ENCODE data around the gene INTS11.

INTS11 gene

DNA sequence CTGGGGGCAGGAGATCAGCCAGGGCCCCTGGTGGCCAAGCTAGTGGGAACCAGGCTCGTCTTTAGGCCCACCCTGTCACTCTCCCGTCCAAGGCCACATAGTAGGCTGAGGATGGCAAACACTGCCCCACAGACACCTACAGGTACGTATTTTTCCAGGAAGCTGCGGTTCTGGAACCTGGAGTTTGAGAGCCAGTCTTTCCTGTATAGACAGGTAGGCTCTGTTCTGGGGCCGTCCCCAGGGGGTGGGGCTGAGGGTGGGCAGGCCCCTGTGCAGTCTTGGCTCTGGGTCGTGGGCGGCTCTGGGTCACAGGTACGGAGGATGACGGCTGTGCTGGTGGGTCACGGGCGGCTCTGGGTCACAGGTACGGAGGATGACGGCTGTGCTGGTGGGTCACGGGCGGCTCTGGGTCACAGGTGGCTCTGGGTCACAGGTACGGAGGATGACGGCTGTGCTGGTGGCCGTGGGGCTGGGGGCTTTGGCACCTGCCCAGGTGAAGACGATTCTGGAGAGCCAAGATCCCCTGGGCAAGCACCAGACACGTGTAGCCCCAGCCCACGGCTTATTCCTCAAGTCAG lies 13.9 kb downstream of the INTS11 start:
- no peak for DNase-seq

DNA sequence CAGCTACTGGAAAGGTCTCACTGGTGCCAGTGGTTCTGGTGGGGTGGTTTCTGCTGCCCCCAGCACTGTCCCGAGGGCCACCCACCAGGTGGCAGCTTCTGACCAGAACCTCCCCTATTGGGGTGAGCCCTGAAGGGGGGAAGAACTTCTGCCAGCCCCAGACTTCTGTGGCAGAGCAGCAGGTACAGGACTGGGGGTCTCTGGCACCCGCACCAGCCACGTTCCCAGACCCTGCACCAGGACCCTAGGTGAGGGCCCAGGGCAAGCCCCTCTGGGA lies 14.4 kb downstream of the INTS11 start:
- no peak for DNase-seq

DNA sequence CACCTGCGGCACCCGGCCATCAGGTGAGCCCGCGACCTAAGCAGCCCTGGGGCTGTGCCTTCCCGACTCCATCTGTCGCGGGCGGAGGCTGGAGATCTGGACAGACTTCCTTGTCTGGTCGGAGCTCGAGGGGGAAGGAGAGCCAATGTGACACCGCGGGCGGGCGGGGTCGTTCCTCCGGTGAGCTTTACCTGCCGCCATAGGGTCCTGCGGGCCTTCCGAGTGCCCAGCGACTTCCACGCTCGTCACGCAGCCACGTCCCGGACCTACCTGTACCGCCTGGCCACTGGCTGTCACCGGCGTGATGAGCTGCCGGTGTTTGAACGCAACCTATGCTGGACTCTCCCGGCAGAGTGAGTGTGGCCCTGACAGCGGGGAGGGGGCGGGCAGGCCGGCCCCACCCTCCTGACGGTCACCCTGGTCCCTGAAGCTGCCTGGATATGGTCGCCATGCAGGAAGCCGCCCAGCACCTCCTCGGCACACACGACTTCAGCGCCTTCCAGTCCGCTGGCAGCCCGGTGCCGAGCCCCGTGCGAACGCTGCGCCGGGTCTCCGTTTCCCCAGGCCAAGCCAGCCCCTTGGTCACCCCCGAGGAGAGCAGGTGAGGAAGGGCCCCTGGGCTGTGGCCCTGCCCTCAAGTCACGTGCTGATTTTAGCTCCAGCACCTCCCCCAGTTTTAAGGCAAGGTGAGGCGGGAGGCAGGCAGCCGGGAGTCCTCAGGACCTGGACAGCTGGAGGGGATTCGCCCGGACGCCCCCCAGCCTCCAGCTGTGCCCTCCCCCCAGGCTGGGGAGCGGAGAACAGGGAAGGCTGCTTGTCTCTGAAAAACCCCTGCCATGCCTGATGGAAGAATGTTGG lies 15.0 kb downstream of the INTS11 start:
- no peak for DNase-seq

GRCh38 chr1:1308756-1309250 lies 15.7 kb downstream of the INTS11 start:
- DNase-seq = no peak

DNA sequence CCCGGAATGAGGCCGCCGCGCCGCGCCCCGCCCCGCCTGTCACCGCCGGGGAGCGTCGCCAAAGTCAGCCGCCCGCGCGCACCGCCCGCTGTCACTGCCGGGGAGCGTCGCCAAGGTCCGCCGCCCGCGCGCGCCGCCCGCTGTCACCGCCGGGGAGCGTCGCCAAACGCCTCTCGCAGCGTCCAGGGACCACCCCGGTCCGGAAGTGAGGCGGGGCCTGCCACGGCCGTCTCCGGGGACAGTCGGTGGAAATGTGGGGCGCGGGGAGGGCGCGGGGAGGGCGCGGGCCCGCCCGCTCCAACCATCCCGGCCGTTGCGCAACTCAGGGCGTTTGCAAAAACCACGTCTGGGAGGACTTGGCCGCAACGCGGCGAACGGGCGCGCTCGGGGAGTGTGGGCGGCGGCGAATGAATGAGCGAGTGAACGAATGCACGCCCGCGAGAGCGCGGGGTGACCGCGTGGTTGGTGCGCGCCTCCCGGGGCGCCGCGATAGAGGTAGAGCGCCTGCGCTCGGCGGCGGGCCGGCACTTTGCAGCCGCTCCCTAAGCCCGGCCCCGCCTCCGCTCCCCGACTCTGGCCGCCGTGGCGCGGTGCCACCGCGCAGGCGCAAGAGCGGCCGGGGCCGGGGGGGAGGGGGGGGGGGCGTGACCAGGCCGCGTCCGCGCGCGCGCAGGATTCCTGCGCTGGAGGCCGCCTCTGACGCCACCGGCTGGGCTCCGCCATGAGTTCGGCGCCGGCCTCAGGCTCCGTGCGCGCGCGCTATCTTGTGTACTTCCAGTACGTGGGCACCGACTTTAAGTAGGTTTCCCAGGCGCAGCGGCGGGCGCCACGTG lies 16.3 kb downstream of the INTS11 start, which contains the start of the genes ACAP3 and PUSL1:
Gene ACAP3 (minus strand): TSS at position 8 of the 833 bp plus-strand sequence. CDS start 115 bp downstream, outside the sequence.
Gene PUSL1 (plus strand): TSS at position 675 of the 833 bp plus-strand sequence. CDS start 47 bp downstream, at position 722.
- peak; percentile 96 for DNase-seq

- peak; percentile 17 for DNase-seq
Measured at GRCh38 chr1:1307261-1307922, 17.1 kb downstream of the INTS11 start.

DNA sequence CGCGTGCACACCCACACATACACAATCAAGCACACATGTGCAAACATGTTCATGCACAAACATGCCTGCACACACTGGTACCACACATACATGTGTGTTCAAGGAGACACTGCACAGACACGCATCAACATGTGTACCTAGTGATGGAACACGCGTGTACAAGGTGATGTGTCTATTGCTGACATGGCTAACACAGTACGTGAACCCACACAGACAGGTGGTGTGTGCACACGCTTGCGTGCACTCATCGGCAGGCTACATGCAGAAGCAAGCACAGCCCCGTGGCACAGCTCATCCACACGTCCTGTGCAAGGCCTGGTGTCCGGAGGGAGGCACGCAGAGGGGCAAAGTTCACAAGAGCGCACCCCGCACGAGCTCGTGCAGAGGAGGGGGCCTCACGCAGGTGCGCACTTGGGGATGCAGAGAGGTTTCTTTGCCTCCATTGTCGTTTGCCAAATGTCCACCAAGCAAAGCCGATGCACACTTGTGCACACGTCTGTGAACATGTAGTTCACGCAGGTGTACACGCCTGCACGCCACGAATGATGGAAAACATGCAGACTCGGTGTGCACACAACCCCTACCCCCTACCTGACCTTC lies 17.7 kb downstream of the INTS11 start:
- peak; percentile 6 for DNase-seq

DNA sequence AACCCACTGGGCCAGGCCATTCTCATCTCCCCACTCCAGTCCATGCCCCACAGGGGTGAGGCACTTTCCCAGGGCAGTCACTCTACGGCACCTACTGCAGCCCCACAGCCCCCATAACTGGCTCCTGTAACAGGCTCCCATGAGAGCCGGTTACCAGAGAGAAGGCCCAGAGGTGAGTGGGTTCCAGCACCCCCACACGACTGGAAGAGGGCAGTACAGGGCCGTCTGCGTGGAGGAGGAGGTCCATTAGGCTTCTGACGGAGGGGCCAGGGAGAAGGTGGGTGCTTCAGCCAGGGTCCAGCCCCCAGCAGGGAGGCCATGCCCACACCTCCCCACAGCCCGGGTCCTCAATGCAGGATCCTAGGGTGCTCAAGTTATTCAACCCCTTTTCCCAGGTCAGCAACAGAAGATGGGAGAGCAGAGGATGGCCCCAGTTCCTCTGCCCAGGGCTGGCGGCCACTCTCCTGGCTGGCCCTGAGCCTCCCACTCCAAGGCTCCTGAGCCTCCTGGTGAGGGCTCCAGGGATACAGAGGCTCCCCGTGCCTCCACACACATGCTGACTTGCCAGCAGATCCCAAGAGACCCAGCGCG lies 18.3 kb downstream of the INTS11 start:
- peak; percentile 10 for DNase-seq

GRCh38 chr1:1305300-1306069 lies 19.0 kb downstream of the INTS11 start:
- DNase-seq = peak; percentile 41

GRCh38 chr1:1304331-1305299 lies 19.8 kb downstream of the INTS11 start:
- peak; percentile 53 for DNase-seq

DNA sequence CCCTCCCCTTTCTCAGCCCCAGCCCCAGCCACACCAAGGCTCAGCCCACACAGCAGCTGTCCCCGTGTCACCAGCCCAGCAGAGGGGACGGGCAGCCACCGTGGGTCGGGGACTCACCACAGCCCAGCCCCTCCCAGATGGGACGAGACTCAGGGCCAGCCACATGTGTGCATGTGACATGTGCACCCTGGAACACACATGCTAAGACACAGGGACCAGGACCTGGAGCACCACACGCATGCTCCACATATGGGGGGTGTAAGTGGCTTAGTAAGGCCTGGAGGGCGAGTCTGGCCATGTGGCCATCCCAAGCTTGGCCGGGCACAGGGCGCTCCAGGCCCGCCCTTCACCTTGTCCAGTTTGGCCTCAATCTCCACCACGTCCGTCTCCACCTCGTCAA lies 20.7 kb downstream of the INTS11 start:
- no peak for DNase-seq

- no peak for DNase-seq
Measured at GRCh38 chr1:1302951-1303509, 21.4 kb downstream of the INTS11 start.

DNA sequence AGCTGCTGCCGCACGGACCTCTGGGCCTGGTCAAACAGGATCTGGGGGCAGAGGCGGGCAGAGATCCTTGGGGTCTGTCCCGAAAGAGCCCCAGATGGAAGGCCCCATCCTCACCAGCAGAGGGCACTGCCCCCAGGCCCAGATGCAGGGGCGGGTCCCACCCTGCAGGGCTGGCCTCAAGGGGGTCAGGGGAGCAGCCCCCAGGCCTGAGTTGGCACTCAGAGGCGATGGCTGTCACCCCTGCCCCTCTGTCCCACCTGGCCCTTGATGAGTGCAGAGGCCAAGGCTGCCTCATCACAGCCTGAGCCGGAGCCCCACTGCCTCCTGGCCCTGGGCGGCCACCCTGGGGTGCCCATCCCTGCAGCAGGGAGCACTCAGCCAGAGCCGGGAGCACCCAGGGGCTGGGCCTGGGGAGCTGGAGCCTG lies 22.4 kb downstream of the INTS11 start:
- peak; percentile 12 for DNase-seq

GRCh38 chr1:1300352-1300739 lies 24.1 kb downstream of the INTS11 start:
- DNase-seq = no peak

DNA sequence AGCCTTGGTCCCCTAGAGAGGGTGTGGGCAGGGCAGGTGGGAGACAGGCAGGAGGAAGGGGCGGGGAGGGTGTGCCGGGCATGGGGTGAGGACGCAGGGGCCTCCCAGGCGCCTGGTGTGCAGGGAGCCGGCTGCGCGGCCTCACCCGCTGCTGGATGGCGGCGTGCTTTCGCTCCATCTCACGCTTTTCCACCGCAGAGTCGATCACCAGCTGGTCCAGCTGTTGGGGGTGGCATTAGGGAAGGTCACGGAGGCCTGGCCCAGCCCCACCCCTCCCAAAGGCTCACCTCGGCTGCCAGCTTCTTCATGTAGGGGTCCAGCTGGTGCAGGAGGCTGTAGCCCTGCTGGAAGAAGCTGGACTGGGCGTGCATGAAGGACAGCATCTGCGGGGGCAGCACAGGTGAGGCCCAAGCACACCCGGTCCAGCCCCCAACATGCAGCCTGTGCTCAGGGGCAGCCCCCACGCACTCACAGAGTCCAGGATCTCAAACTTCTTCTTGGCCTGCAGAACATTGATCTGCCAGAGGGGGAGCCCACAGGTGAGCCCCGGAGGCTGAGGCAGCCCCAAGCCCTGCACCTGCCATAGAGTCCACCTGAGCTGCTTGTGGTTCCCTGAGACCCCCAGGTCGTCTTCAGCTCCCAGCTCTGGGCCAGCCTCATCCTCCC lies 24.6 kb downstream of the INTS11 start:
- DNase-seq = no peak

DNA sequence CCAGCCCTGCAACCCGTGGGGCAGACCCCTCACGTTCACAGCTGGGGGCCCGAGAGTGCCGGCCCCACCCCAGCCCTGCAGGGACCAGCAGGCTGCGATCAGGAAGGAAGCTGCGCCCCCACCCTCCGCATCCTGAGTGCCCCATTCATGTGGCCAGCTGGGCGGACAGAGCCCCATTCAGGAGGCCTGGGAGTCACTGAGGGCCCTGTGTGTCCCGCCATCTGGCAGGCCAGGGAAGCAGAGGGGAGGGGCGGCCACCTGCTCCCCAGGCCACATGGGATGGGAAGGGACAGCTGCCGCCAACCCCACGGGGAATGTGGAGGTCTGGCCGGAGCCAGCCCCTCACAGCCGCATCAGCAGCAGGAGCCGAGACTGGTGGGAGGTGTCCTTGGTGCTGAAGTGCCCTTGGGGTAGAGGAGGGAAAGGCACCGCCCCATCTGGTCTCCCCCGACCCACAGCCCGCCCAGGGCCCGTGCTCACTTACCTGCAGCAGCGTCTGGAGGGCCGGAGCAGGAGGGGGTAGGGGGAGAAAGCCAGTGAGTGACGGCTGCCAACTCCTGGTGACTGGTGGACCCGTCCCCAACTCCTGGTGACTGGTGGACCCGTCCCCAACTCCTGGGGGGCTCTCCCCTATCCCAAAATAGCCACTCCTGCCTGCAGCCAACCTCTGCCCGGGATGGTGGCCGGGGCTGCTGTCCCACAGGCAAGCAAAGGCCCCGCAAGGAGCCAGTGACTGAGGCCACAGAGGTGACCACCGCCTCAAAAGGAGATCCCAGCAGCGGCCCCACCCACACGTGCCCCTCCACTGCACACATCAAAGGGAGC lies 25.4 kb downstream of the INTS11 start:
- no peak for DNase-seq

DNA sequence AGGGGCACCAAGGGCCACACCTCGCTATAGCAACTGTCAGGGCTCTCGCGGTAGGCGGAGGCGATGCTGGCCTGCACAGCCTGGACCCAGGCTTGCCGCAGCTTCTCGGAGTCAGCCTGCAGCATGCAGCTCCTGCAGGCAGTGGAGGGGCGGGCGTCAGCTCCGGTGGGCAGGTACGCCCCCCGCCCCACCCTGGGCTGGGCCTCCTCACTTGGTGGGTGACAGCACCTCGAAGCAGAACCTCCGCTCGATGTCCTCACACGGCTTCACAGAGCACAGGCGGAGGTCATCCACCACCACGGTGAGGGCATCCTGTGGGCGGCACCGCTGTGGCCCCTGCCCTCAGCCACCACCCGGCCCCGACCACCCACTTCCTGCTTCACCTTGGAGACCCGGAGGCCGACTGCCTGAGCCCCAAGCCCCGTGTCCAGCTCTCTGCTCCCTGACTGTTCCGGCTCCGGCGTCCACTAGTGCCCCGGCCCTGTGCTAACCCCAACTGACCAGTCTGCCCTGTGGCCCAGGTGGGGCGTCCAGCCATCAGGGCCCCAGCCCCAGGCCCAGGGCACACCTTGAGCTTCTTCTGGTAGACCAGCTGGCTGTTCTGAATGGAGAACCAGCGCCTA lies 26.5 kb downstream of the INTS11 start:
- DNase-seq = no peak
